Testis (tissue), 2 donors: Measurements from ENCODE around the gene NR2F6.

ENCODE experiments used
- CTCF ChIP-seq, 3 experiments: fragments of 450-650 bp in 2 of 3; fragments of 200-600 bp in 1 of 3; sonication (generic) in 1 of 3; IDR thresholded peaks; one replicate each; pipeline ENCODE4 v1.5.1; 2016 to 2019; ENCODE audit warnings: antibody characterized with exemption in 3 of 3, mild to moderate bottlenecking in 2 of 3, moderate library complexity in 1 of 3
- POLR2A ChIP-seq: fragments of 450-650 bp; IDR thresholded peaks from one replicate; pipeline ENCODE4 v1.6.1; 2017; ENCODE audit warnings: antibody characterized with exemption, mild to moderate bottlenecking, moderate library complexity

GRCh38 chr19:17286263-17286662 lies 40.5 kb upstream of the NR2F6 start:
- TF ChIP-seq CTCF (IDR thresholded peaks at IDR 0.05): no peak
- no peak for TF ChIP-seq POLR2A
